Stimulated activated naive CD4-positive, alpha-beta T cell treated with Interleukin-2 at 50 U/mL for 16 hours (primary cell): Measurements from ENCODE around the gene RASA3.
"Not testable (repeated sequence)": the region's sequence is repeated elsewhere in the genome, so short reads cannot be mapped to it uniquely, and the experiment has no call there.

Experiments used
- DNase-seq: peaks from one replicate; lab custom pipeline; 2025; lab: John Stamatoyannopoulos, UW

RASA3 gene

GRCh38 chr13:114112826-114113322 lies 19.5 kb downstream of the RASA3 start:
- DNase-seq, result no peak

- no peak for DNase-seq
Observed at GRCh38 chr13:114112231-114112825, 20.1 kb downstream of the RASA3 start.

GRCh38 chr13:114111577-114111976 lies 20.8 kb downstream of the RASA3 start:
- DNase-seq, result peak; percentile 16

GRCh38 chr13:114110830-114111189 lies 21.6 kb downstream of the RASA3 start:
- not testable (repeated sequence) for DNase-seq

GRCh38 chr13:114110091-114110829 lies 22.2 kb downstream of the RASA3 start:
- peak; percentile 66 for DNase-seq

- peak; percentile 50 for DNase-seq
Observed at GRCh38 chr13:114109641-114110041, 22.8 kb downstream of the RASA3 start.

- DNase-seq, result no peak
Observed at GRCh38 chr13:114108894-114109293, 23.5 kb downstream of the RASA3 start.

- DNase-seq, result no peak
Observed at GRCh38 chr13:114108141-114108761, 24.2 kb downstream of the RASA3 start.

GRCh38 chr13:114107686-114108081 lies 24.7 kb downstream of the RASA3 start:
- DNase-seq, result no peak

- no peak for DNase-seq
Observed at GRCh38 chr13:114106991-114107685, 25.3 kb downstream of the RASA3 start.

GRCh38 chr13:114106526-114106925 lies 25.9 kb downstream of the RASA3 start:
- DNase-seq, result no peak

GRCh38 chr13:114105521-114106225 lies 26.8 kb downstream of the RASA3 start:
- no peak for DNase-seq

- no peak for DNase-seq
Observed at GRCh38 chr13:114104655-114105520, 27.5 kb downstream of the RASA3 start.

GRCh38 chr13:114103801-114104654 lies 28.4 kb downstream of the RASA3 start:
- DNase-seq, result no peak

GRCh38 chr13:114103289-114103621 lies 29.2 kb downstream of the RASA3 start:
- DNase-seq, result not testable (repeated sequence)

GRCh38 chr13:114102521-114103288 lies 29.7 kb downstream of the RASA3 start:
- DNase-seq, result no peak

- no peak for DNase-seq
Observed at GRCh38 chr13:114102131-114102520, 30.3 kb downstream of the RASA3 start.

GRCh38 chr13:114101358-114102130 lies 30.9 kb downstream of the RASA3 start:
- DNase-seq, result no peak
